K562 (cell line): Measurements from ENCODE around the gene DPP10. TPM values are rescaled to one million over a fixed set of nuclear protein-coding genes. Genes with fewer than 3 reads are reported as not detected.

Experiments used
- ATAC-seq: fragments of 200-7000 bp; cut with Tn5 transposase; 3 replicates; pipeline ENCODE4 v1.9.1; 2020; ENCODE audit warnings: moderate library complexity
- BruUV-seq: library from RNA; stranded (reverse); fragments of 400-500 nt; replicated peaks from 2 replicates; lab custom pipeline; 2021; lab: Mats Ljungman, UMichigan
- CTCF ChIA-PET: fragments of 300-600 bp; formaldehyde crosslinking; extraction: SDS; loops from one replicate; lab custom pipeline; 2021; ENCODE audit warnings: low intra/inter-chr PET ratio; lab: Yijun Ruan, JAX
- POLR2A ChIA-PET: fragments of 300-600, 350-650 bp; sonication (Branson Sonifier 250); formaldehyde crosslinking; extraction: SDS; loops from one replicate; lab custom pipeline; 2021; ENCODE audit warnings: antibody characterized with exemption, inconsistent platforms; lab: Yijun Ruan, JAX
- DNase-seq, 4 experiments: peaks; one replicate each; pipeline versions ENCODE4 v3.0.0 to v3.0.0-alpha.2; 2011 to 2018; ENCODE audit warnings: low spot score in 3 of 4, mixed read lengths in 3 of 4; ENCODE audit errors: extremely low read depth in 1 of 4
- FAIRE-seq: peaks from 2 replicates; lab custom pipeline; 2011; peaks lifted over from hg19 to GRCh38; lab: Jason Lieb, UNC
- H2AFZ ChIP-seq: 2 replicates; pipeline ENCODE4 v1.6.0; 2011; ENCODE audit warnings: low read depth, low read length, control low read depth, inconsistent platforms
- H3K27ac ChIP-seq: fragments of 200-600 bp; 3 replicates; pipeline ENCODE4 v1.8.0; 2011; ENCODE audit warnings: low read depth, mild to moderate bottlenecking, control low read depth, inconsistent platforms, low read length, moderate library complexity, mixed read lengths; ENCODE audit errors: extremely low read depth
- H3K27me3 ChIP-seq, 2 experiments: fragments of 300-600 bp in 1 of 2; 2 replicates in 1 of 2; 3 replicates in 1 of 2; pipeline versions ENCODE4 v1.6.0 to v1.8.0; 2011; ENCODE audit warnings: inconsistent platforms in 2 of 2, low read length in 2 of 2, mild to moderate bottlenecking in 1 of 2, mixed read lengths in 1 of 2, moderate library complexity in 1 of 2; ENCODE audit not compliant: control insufficient read depth in 2 of 2, insufficient read depth in 2 of 2
- H3K36me3 ChIP-seq: fragments of 300-600 bp; 3 replicates; pipeline ENCODE4 v1.8.0; 2011; ENCODE audit warnings: mild to moderate bottlenecking, low read length, inconsistent platforms; ENCODE audit not compliant: control insufficient read depth, insufficient read depth
- H3K4me1 ChIP-seq, 2 experiments: fragments of 200-600 bp in 1 of 2; replicated peaks in 1 of 2; 2 replicates in 1 of 2; 3 replicates in 1 of 2; pipeline versions ENCODE4 v1.5.1 to v1.8.0; 2011; ENCODE audit warnings: inconsistent platforms in 2 of 2, low read length in 2 of 2, mild to moderate bottlenecking in 1 of 2, mixed read lengths in 1 of 2, moderate library complexity in 1 of 2; ENCODE audit not compliant: control insufficient read depth in 2 of 2, insufficient read depth in 2 of 2
- H3K4me2 ChIP-seq: 2 replicates; pipeline ENCODE4 v1.6.1; 2011; ENCODE audit warnings: low read length, control low read depth, inconsistent platforms, mixed read lengths; ENCODE audit not compliant: insufficient read depth
- H3K4me3 ChIP-seq: fragments of 200-600 bp; sonication (generic), shearing (Covaris generic); 2 replicates; pipeline ENCODE4 v1.5.1; 2016; ENCODE audit warnings: control low read depth, inconsistent platforms
- H3K79me2 ChIP-seq: fragments of 200-600 bp; 3 replicates; pipeline ENCODE4 v1.8.0; 2011; ENCODE audit warnings: low read length, inconsistent platforms; ENCODE audit not compliant: control insufficient read depth, insufficient read depth
- H3K9ac ChIP-seq, 2 experiments: 2 replicates each; pipeline versions ENCODE4 v1.6.0 to v1.6.1; 2011; ENCODE audit warnings: low read depth in 2 of 2, low read length in 2 of 2, control low read depth in 1 of 2, inconsistent platforms in 1 of 2, mild to moderate bottlenecking in 1 of 2, mixed read lengths in 1 of 2; ENCODE audit not compliant: insufficient read depth in 1 of 2
- H3K9me1 ChIP-seq: one replicate; pipeline ENCODE4 v1.6.0; 2011; ENCODE audit warnings: inconsistent platforms, mild to moderate bottlenecking, low read length, moderate library complexity; ENCODE audit not compliant: control insufficient read depth, insufficient read depth
- H3K9me3 ChIP-seq: replicated peaks from 2 replicates; pipeline ENCODE4 v1.5.1; 2011; ENCODE audit warnings: low read depth, low read length, inconsistent platforms; ENCODE audit not compliant: control insufficient read depth, insufficient read depth
- H4K20me1 ChIP-seq: replicated peaks from 2 replicates; pipeline ENCODE4 v1.6.1; 2011; ENCODE audit warnings: low read length, inconsistent platforms, mixed read lengths; ENCODE audit not compliant: control insufficient read depth, insufficient read depth
- BRD9 ChIP-seq: fragments of 450-650 bp; IDR thresholded peaks from 2 replicates; pipeline ENCODE4 v1.6.1; 2018; ENCODE audit warnings: low read depth; ENCODE audit not compliant: partially characterized antibody
- HDAC6 ChIP-seq: IDR thresholded peaks from 2 replicates; pipeline ENCODE4 v1.6.1; 2012; ENCODE audit warnings: low read depth, mild to moderate bottlenecking, control low read depth, inconsistent platforms, low read length, moderate library complexity
- HEY1 ChIP-seq: fragments of 250-450 bp; sonication (Bioruptor Pico); IDR thresholded peaks from 2 replicates; pipeline ENCODE4 v1.5.0; 2020; ENCODE audit warnings: mild to moderate bottlenecking, moderate library complexity, borderline replicate concordance
- HMG20A ChIP-seq: fragments of 450-650 bp; formaldehyde crosslinking; conservative IDR thresholded peaks from 2 replicates; pipeline ENCODE4 v1.4.0; 2020; ENCODE audit warnings: mild to moderate bottlenecking, mixed read lengths
- JUND ChIP-seq, 2 experiments: IDR thresholded peaks; 2 replicates in 1 of 2; 3 replicates in 1 of 2; pipeline ENCODE4 v1.6.1; 2011; ENCODE audit warnings: borderline replicate concordance in 2 of 2, low read depth in 2 of 2, low read length in 2 of 2, improper control_type of control experiment in 1 of 2, missing biosample characterization in 1 of 2, missing genetic modification characterization in 1 of 2, missing genetic modification reagents in 1 of 2
- KLF1 ChIP-seq: fragments of 450-650 bp; IDR thresholded peaks from 2 replicates; pipeline ENCODE4 v1.6.1; 2016; ENCODE audit warnings: missing genetic modification characterization, missing compliant biosample characterization
- POLR2H ChIP-seq: IDR thresholded peaks from 2 replicates; pipeline ENCODE4 v1.6.1; 2016; ENCODE audit warnings: missing genetic modification characterization, low read depth, mild to moderate bottlenecking, control low read depth, missing compliant biosample characterization, moderate library complexity
- RFX5 ChIP-seq: IDR thresholded peaks from 2 replicates; pipeline ENCODE4 v1.6.1; 2011; ENCODE audit warnings: low read depth, mild to moderate bottlenecking, improper control_type of control experiment, low read length
- SIN3A ChIP-seq, 2 experiments: fragments of 150-350 bp in 1 of 2; IDR thresholded peaks; 2 replicates each; pipeline ENCODE4 v1.6.1; 2011 to 2016; ENCODE audit warnings: borderline replicate concordance in 2 of 2, low read depth in 2 of 2, low read length in 2 of 2, mild to moderate bottlenecking in 2 of 2, moderate library complexity in 2 of 2; ENCODE audit not compliant: control insufficient read depth in 1 of 2
- SRSF3 ChIP-seq: fragments of 200-400 bp; formaldehyde crosslinking; IDR thresholded peaks from 2 replicates; pipeline ENCODE4 v1.6.1; 2016; ENCODE audit warnings: mild to moderate bottlenecking, low read length, moderate library complexity; ENCODE audit not compliant: insufficient read depth
- ZNF23 ChIP-seq: fragments of 250-450 bp; sonication (Bioruptor Pico); IDR thresholded peaks from 2 replicates; pipeline ENCODE4 v1.4.0; 2020; ENCODE audit warnings: mild to moderate bottlenecking
- ZNF512 ChIP-seq: IDR thresholded peaks from 2 replicates; pipeline ENCODE4 v1.6.1; 2016; ENCODE audit warnings: missing genetic modification characterization, missing compliant biosample characterization
- ZNF75A ChIP-seq: fragments of 450-650 bp; formaldehyde crosslinking; IDR thresholded peaks from 2 replicates; pipeline ENCODE4 v1.4.0; 2020; ENCODE audit warnings: mild to moderate bottlenecking
- WGBS: fragments of 100-300 bp; shearing (Covaris generic); methylation state at CpG from one replicate; pipeline ENCODE4 v1.1.6; 2016; ENCODE audit warnings: low coverage, mixed read lengths; ENCODE audit not compliant: insufficient coverage; ENCODE audit errors: missing lambda C conversion rate; 5-methylcytosine and 5-hydroxymethylcytosine counted together
- in situ Hi-C: fragments of 300-500 bp; cut with MboI; formaldehyde crosslinking; loops from 4 replicates; pipeline ENCODE4 v1.15.0; 2018; ENCODE audit warnings: inconsistent platforms, mixed read lengths
- intact Hi-C: fragments of 100-400 bp; cut with micrococcal nuclease; formaldehyde crosslinking; loops from 2 replicates; pipeline ENCODE4 v1.14.2; 2022
- polyA plus RNA-seq, 8 experiments: library from polyadenylated mRNA; depleted of rRNA in 4 of 8; stranded (reverse) in 5 of 8; unstranded in 3 of 8; fragments of >200 nt; fragmentation: Nextera tagmentation in 2 of 8; fragmentation: Illumina TruSeq in 1 of 8; extraction: Ambion mirVana in 2 of 8; extraction: Trizol in 1 of 8; gene quantifications; 2 replicates each; pipeline versions ENCODE4 v1.2.1 to v1.2.3, GENCODE V29; 2011 to 2014; ENCODE audit warnings: inconsistent platforms in 1 of 8, missing spikeins in 1 of 8
- total RNA-seq, 7 experiments: library from RNA; depleted of rRNA in 6 of 7; stranded (reverse); fragments of >200 nt in 6 of 7; fragmentation: Illumina TruSeq in 2 of 7; extraction: Trizol in 2 of 7; gene quantifications; 2 replicates each; pipeline versions ENCODE4 v1.2.1 to v1.2.3, GENCODE V29; 2011 to 2021; ENCODE audit warnings: low replicate concordance in 1 of 7
- TF ChIP-seq, protein P1 (sequence below), 2 experiments: fragments of 250-450 bp in 1 of 2; fragments of 450-650 bp in 1 of 2; sonication (Bioruptor Pico) in 1 of 2; IDR thresholded peaks; 2 replicates each; pipeline versions ENCODE4 v1.6.1 to v1.8.0; 2016 to 2021; ENCODE audit warnings: mild to moderate bottlenecking in 2 of 2, moderate library complexity in 2 of 2, missing compliant biosample characterization in 1 of 2, missing genetic modification characterization in 1 of 2
- TF ChIP-seq, protein P2 (sequence below), 2 experiments: fragments of 450-650 bp; IDR thresholded peaks; 2 replicates each; pipeline ENCODE4 v1.6.1; 2018; ENCODE audit warnings: mild to moderate bottlenecking in 2 of 2, low read depth in 1 of 2; ENCODE audit not compliant: partially characterized antibody in 2 of 2

Gene DPP10
- total and polyA plus RNA-seq, 9 of the 15 experiments (the other 6 are each of a cell fraction or from before 2014, with no cell fraction given), result not detected

- TF ChIP-seq, protein P1, sequence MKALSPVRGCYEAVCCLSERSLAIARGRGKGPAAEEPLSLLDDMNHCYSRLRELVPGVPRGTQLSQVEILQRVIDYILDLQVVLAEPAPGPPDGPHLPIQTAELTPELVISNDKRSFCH (CRISPR knock-in tag; IDR thresholded peaks at IDR 0.05), result no peak
- TF ChIP-seq, protein P1 (tag; IDR thresholded peaks at IDR 0.05), result no peak
- no peak for TF ChIP-seq HEY1
- TF ChIP-seq, protein P2, sequence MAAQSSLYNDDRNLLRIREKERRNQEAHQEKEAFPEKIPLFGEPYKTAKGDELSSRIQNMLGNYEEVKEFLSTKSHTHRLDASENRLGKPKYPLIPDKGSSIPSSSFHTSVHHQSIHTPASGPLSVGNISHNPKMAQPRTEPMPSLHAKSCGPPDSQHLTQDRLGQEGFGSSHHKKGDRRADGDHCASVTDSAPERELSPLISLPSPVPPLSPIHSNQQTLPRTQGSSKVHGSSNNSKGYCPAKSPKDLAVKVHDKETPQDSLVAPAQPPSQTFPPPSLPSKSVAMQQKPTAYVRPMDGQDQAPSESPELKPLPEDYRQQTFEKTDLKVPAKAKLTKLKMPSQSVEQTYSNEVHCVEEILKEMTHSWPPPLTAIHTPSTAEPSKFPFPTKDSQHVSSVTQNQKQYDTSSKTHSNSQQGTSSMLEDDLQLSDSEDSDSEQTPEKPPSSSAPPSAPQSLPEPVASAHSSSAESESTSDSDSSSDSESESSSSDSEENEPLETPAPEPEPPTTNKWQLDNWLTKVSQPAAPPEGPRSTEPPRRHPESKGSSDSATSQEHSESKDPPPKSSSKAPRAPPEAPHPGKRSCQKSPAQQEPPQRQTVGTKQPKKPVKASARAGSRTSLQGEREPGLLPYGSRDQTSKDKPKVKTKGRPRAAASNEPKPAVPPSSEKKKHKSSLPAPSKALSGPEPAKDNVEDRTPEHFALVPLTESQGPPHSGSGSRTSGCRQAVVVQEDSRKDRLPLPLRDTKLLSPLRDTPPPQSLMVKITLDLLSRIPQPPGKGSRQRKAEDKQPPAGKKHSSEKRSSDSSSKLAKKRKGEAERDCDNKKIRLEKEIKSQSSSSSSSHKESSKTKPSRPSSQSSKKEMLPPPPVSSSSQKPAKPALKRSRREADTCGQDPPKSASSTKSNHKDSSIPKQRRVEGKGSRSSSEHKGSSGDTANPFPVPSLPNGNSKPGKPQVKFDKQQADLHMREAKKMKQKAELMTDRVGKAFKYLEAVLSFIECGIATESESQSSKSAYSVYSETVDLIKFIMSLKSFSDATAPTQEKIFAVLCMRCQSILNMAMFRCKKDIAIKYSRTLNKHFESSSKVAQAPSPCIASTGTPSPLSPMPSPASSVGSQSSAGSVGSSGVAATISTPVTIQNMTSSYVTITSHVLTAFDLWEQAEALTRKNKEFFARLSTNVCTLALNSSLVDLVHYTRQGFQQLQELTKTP (IDR thresholded peaks at IDR 0.05; ENCODE audit: low read depth in 1 of 2, partially characterized antibody in 2 of 2), result no peak
- no peak for TF ChIP-seq RFX5
- no peak for TF ChIP-seq KLF1 (tag)
- TF ChIP-seq ZNF23 (CRISPR knock-in tag), result no peak
Observed at GRCh38 chr2:114789989-114790388, 347.5 kb downstream of the DPP10 start (continued).

DNA sequence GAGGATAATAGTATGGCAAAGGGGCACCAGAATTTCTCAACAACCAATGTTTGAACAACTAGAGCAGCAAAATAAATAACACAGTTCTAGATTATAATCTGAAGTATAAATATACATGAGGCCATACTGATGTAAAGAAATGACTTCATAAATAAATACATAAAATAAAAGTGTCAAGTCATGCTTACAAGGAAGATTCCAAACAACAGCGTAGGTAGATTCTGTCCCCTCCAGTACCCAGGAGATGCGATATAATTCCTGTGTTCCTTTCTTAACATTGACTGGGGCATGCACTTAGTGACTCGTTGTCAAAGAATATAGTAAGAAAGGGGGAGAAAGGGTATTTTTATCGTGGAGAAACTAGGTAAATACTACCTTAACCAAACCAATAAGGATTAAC lies 355.1 kb downstream of the DPP10 start:
- Histone ChIP-seq H2AFZ (no peak overlapping the region), H4K20me1 (no peaks in the 10 kb centered on the region), H3K79me2 (no peaks in the 10 kb centered on the region), H3K4me1 (no peaks in the 10 kb centered on the region), H3K4me2 (no peak overlapping the region), H3K9ac (no peak overlapping the region), H3K9me1 (no peaks in the 10 kb centered on the region), H3K27ac (no peak overlapping the region), H3K9me3 (no peaks in the 10 kb centered on the region; the same call in 1 of the 2 replicates), H3K36me3 (no peaks in the 10 kb centered on the region), H3K27me3 (no peaks in the 10 kb centered on the region), H3K4me3 (no peak overlapping the region)
- no peak for FAIRE-seq
- no peak for ATAC-seq
- ChIA-PET CTCF (no interaction called here), POLR2A (no interaction called here)
- BruUV-seq, result no TSS peak
- DNase-seq, result no peak
- intact Hi-C loops, result no loop called here
- 0% methylated on average over 4 of the region's 4 CpGs for WGBS
- in situ Hi-C loops, result no loop called here
- TF ChIP-seq ZNF75A (CRISPR knock-in tag), result no peak
- TF ChIP-seq ZNF512 (tag), result no peak
- no peak for TF ChIP-seq POLR2H (tag)
- TF ChIP-seq JUND (IDR thresholded peaks at IDR 0.05; ENCODE audit: borderline replicate concordance, low read depth, low read length), result no peak
- TF ChIP-seq JUND (tag; IDR thresholded peaks at IDR 0.05; ENCODE audit: borderline replicate concordance, low read depth, low read length), result no peak
- TF ChIP-seq SRSF3, result no peak
- TF ChIP-seq BRD9, result no peak
- no peak for TF ChIP-seq HDAC6
- no peak for TF ChIP-seq HMG20A (CRISPR knock-in tag)
- TF ChIP-seq SIN3A (IDR thresholded peaks at IDR 0.05; ENCODE audit: borderline replicate concordance in 2 of 2, control insufficient read depth in 1 of 2, low read depth in 2 of 2, low read length in 2 of 2), result no peak
